Brain microvascular endothelial cell (primary cell): ENCODE results near the gene OVOL3.

Experiments used
- DNase-seq: peaks from one replicate; pipeline ENCODE4 v3.0.0-alpha.2; 2020
- H3K27ac ChIP-seq: fragments of 250-450 bp; sonication (Bioruptor Pico); 2 replicates; pipeline ENCODE4 v1.5.1; 2020; ENCODE audit warnings: mild to moderate bottlenecking, moderate library complexity
- H3K27me3 ChIP-seq: fragments of 250-450 bp; sonication (Bioruptor Pico); replicated peaks from 2 replicates; pipeline ENCODE4 v1.5.1; 2020; ENCODE audit warnings: mild to moderate bottlenecking
- H3K36me3 ChIP-seq: fragments of 250-450 bp; sonication (Bioruptor Pico); replicated peaks from 2 replicates; pipeline ENCODE4 v1.5.1; 2020; ENCODE audit warnings: mild to moderate bottlenecking
- H3K4me3 ChIP-seq: 2 replicates; pipeline ENCODE4 v1.5.1; 2011; ENCODE audit warnings: low read depth, mild to moderate bottlenecking, control low read depth, low read length, moderate library complexity
- in situ Hi-C: cut with HindIII; loops from 2 replicates; pipeline ENCODE4 v1.10.0; 2017; ENCODE audit warnings: low sequenced_read_pairs, low pct_ligation_motif_present
- TF ChIP-seq, protein P1 (sequence below): IDR thresholded peaks from 2 replicates; pipeline ENCODE4 v1.5.1; 2011; ENCODE audit warnings: low read depth, mild to moderate bottlenecking, moderate library complexity, low read length, control low read depth, inconsistent platforms; ENCODE audit errors: missing control alignments

Gene OVOL3

DNA sequence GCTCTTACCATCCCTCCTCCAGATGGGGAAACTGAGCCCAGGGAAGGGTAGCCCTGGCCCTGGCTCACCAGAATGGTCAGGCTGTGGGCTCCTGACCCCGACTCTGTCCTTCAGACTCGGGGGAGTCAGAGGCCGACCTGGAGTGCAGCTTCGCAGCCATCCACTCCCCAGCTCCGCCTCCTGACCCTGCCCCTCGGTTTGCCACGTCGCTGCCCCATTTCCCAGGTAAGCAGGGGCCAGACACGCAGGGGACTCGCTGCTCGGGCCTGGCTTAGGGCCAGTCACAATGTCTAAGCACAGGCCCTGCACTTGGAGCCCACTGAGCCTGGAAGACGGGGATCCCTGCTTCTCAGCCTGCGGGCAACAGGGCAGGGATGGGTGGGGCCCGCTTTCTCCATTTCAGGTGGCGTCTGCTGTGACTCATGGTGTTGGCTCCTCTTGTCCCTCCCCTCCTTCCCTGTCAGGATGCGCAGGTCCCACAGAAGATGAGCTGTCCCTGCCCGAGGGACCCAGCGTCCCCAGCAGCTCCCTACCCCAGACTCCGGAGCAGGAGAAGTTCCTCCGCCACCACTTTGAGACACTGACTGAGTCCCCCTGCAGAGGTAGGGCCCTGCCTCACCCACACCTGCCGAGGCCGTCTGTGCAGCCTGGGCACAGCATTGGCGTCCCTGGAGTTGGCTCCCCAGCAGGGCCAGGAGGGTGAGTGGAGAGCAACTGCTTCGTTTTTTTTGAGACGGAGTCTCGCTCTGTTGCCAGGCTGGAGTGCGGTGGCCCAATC, 9.2 kb upstream of the OVOL3 start:
- Histone ChIP-seq H3K4me3 (no peak overlapping the region), H3K27ac (no peak overlapping the region), H3K36me3 (no peaks in the 10 kb centered on the region), H3K27me3 (no peaks in the 10 kb centered on the region)
- DNase-seq, result no peak
- TF ChIP-seq, protein P1, sequence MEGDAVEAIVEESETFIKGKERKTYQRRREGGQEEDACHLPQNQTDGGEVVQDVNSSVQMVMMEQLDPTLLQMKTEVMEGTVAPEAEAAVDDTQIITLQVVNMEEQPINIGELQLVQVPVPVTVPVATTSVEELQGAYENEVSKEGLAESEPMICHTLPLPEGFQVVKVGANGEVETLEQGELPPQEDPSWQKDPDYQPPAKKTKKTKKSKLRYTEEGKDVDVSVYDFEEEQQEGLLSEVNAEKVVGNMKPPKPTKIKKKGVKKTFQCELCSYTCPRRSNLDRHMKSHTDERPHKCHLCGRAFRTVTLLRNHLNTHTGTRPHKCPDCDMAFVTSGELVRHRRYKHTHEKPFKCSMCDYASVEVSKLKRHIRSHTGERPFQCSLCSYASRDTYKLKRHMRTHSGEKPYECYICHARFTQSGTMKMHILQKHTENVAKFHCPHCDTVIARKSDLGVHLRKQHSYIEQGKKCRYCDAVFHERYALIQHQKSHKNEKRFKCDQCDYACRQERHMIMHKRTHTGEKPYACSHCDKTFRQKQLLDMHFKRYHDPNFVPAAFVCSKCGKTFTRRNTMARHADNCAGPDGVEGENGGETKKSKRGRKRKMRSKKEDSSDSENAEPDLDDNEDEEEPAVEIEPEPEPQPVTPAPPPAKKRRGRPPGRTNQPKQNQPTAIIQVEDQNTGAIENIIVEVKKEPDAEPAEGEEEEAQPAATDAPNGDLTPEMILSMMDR, result no peak
- in situ Hi-C loops, result no loop called here

- TF ChIP-seq, protein P1, result no peak
- no peak for DNase-seq
- no peaks in the 10 kb centered on the region for H3K27me3 ChIP-seq
- in situ Hi-C loops, result no loop called here
- H3K36me3 ChIP-seq, result no peaks in the 10 kb centered on the region
- no peak overlapping the region for H3K27ac ChIP-seq
- H3K4me3 ChIP-seq, result no peak overlapping the region
Observed at GRCh38 chr19:36103040-36103626, 7.8 kb upstream of the OVOL3 start.

DNA sequence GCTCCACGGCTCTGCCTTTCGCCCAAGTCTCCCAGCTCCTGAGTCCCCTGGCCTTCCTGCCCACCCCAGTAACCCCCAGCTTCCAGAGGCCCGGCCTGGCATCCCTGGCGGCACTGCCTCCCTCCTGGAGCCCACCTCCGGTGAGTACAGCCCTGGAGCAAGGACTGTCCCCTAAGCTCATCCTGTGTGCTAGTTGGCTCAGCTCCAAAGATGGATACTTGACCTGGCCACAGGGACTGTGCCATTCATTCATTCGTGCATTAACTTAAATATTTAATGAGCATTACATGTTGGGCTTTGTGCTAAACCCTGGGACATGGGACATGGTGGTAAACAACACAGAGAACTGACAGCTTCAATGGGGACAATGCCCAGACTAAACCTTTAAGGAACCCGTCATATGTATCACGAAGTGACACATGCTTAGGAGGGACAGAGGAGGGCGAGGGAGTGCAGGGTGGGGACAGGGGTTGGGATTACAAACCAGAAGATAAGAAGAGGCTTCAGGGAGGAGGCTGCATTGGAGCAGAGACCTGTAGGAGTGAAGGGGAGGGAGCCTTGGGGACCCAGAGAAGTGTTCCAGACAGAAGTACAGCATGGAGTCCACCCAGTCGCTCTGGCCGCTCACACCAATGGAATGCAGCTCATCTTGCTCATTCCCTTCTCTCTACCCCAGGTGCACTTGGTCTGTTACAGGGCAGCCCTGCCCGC, 6.9 kb upstream of the OVOL3 start:
- DNase-seq, result no peak
- TF ChIP-seq, protein P1, result no peak
- no peak overlapping the region for H3K4me3 ChIP-seq
- in situ Hi-C loops, result no loop called here
- no peaks in the 10 kb centered on the region for H3K27me3 ChIP-seq
- H3K27ac ChIP-seq, result no peak overlapping the region
- H3K36me3 ChIP-seq, result no peaks in the 10 kb centered on the region

- no peaks in the 10 kb centered on the region for H3K27me3 ChIP-seq
- in situ Hi-C loops, result no loop called here
- no peak overlapping the region for H3K4me3 ChIP-seq
- H3K36me3 ChIP-seq, result no peaks in the 10 kb centered on the region
- DNase-seq, result no peak
- no peak overlapping the region for H3K27ac ChIP-seq
- TF ChIP-seq, protein P1, result no peak
Observed at GRCh38 chr19:36106441-36106840, 4.5 kb upstream of the OVOL3 start.

DNA sequence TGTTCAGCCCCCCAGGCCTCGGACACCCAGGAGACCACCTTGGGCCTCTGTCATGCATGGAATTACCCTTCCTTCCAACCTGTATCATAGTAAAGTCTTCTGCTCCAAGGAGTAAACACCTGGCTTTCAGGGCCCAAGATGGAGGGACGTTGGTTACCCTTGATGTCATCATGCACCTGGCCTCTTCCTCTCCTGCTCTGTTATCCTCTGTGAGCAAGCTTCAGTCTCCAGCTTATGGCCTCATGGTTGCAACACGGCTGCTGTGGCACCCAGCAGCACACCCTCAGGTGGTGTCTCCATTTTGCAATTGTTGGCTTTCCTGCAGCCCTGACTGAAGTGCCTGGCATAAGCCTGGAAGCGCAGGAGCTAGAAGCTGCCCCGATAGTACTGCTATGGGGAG, 4.0 kb upstream of the OVOL3 start:
- no peak overlapping the region for H3K27ac ChIP-seq
- H3K27me3 ChIP-seq, result no peaks in the 10 kb centered on the region
- H3K4me3 ChIP-seq, result no peak overlapping the region
- no peak for DNase-seq
- H3K36me3 ChIP-seq, result no peaks in the 10 kb centered on the region
- in situ Hi-C loops, result no loop called here
- TF ChIP-seq, protein P1, result no peak
